Measurements from ENCODE around the gene NANOGP8.

Gene NANOGP8

GRCh38 chr15:35123743-35124142, 38.6 kb upstream of the NANOGP8 start:
- in situ Hi-C loops (cut with MboI; ENCODE audit: low sequenced_read_pairs, unreplicated experiment), result no loop called here
- DNase-seq (ENCODE audit: low spot score), result no peak
- TF ChIP-seq CTCF (IDR thresholded peaks at IDR 0.05; ENCODE audit: borderline replicate concordance, control extremely low read depth, extremely low read depth, insufficient read depth, missing control alignments), result no peak

GRCh38 chr15:35121611-35122359, 36.7 kb upstream of the NANOGP8 start:
- in situ Hi-C loops (cut with MboI; ENCODE audit: low sequenced_read_pairs, unreplicated experiment), result no loop called here
- no peak for DNase-seq (ENCODE audit: low spot score)
- TF ChIP-seq CTCF (IDR thresholded peaks at IDR 0.05; ENCODE audit: borderline replicate concordance, control extremely low read depth, extremely low read depth, insufficient read depth, missing control alignments), result no peak

GRCh38 chr15:35120173-35120572, 35.1 kb upstream of the NANOGP8 start:
- no peak for TF ChIP-seq CTCF (IDR thresholded peaks at IDR 0.05; ENCODE audit: borderline replicate concordance, control extremely low read depth, extremely low read depth, insufficient read depth, missing control alignments)
- in situ Hi-C loops (cut with MboI; ENCODE audit: low sequenced_read_pairs, unreplicated experiment), result no loop called here
- no peak for DNase-seq (ENCODE audit: low spot score)

- in situ Hi-C loops (cut with MboI; ENCODE audit: low sequenced_read_pairs, unreplicated experiment), result no loop called here
- TF ChIP-seq CTCF (IDR thresholded peaks at IDR 0.05; ENCODE audit: borderline replicate concordance, control extremely low read depth, extremely low read depth, insufficient read depth, missing control alignments), result no peak
- no peak for DNase-seq (ENCODE audit: low spot score)
These were observed 33.9 kb upstream of the NANOGP8 start for GRCh38 chr15:35118960-35119359.

- DNase-seq (ENCODE audit: low spot score), result no peak
- in situ Hi-C loops (cut with MboI; ENCODE audit: low sequenced_read_pairs, unreplicated experiment), result no loop called here
- TF ChIP-seq CTCF (IDR thresholded peaks at IDR 0.05; ENCODE audit: borderline replicate concordance, control extremely low read depth, extremely low read depth, insufficient read depth, missing control alignments), result no peak
These were observed 32.6 kb upstream of the NANOGP8 start for GRCh38 chr15:35117543-35118265.

- no peak for DNase-seq (ENCODE audit: low spot score)
- no peak for TF ChIP-seq CTCF (IDR thresholded peaks at IDR 0.05; ENCODE audit: borderline replicate concordance, control extremely low read depth, extremely low read depth, insufficient read depth, missing control alignments)
- in situ Hi-C loops (cut with MboI; ENCODE audit: low sequenced_read_pairs, unreplicated experiment), result no loop called here
These were observed 30.1 kb upstream of the NANOGP8 start for GRCh38 chr15:35115155-35115725.

Data from GM13976 (cell line).